HG03095 (cell line): ENCODE data around the gene DYNLT1.
A peak's percentile ranks its signal among the peaks of the same experiment; 100 is the strongest.
"Not testable (repeated sequence)": the region's sequence is repeated elsewhere in the genome, so short reads cannot be mapped to it uniquely, and the experiment has no call there.

Experiments used
- ATAC-seq: cut with Tn5 transposase; IDR thresholded peaks from one replicate; pipeline ENCODE4 v1.9.1; 2021; ENCODE audit warnings: moderate library complexity; ENCODE audit not compliant: unreplicated experiment

DYNLT1 gene

GRCh38 chr6:158663625-158664165, 19.2 kb upstream of the DYNLT1 start:
- ATAC-seq = no peak

DNA sequence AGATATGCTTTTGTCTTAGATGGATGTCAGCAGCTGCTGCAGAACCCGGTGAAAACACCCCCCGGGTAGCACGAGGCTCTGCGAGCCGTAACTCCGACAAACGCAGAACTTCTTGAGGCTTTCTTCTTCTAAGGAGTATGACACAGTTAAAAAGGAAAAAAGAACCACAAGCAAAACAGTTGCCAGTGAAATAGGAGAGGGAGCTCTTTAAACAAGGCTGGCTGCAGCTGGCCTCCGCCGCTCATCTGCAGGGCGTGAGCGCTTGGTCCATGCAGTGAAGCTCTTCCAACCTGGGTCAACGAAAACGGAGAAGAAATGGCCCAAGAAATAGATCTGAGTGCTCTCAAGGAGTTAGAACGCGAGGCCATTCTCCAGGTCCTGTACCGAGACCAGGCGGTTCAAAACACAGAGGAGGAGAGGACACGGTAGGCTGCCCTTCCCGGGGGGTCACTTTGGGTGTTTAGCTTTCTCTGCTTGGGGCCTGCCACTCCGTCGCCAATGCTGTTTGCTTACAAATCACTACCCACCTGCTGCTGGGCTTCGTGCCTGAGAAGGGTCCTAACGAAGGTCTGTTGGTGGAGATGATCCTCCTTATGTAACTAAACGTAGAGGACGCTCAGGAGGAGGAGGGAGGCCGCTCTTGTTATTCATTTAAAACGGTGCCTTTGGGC, 18.5 kb upstream of the DYNLT1 start:
- ATAC-seq = no peak

GRCh38 chr6:158662607-158662953, 18.0 kb upstream of the DYNLT1 start:
- ATAC-seq = no peak

DNA sequence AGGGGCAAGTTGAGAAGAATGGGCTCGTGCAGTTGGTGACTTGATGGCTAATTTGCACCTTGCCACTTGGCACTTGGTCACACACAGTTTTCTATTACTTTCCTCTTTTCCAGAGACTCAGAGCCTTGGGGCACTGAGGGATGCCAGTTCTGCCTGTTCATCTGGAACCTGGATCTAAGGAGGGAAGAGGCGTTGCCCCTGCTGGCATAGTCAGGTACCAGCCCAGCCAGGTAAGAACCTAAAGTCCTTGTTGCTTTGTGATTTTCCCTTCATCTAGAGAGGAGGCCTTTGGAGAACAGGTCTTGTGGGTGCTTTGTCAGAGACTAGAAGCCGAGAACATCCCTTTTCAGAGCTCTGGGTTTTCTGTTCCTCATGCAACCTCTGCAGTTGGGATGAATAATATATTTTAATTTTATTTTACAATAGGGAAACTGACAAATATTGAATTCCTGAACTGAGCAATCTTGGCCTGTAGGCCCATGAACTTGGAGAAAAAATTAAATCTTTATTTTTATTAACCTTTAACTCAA, 16.7 kb upstream of the DYNLT1 start:
- ATAC-seq = no peak

DNA sequence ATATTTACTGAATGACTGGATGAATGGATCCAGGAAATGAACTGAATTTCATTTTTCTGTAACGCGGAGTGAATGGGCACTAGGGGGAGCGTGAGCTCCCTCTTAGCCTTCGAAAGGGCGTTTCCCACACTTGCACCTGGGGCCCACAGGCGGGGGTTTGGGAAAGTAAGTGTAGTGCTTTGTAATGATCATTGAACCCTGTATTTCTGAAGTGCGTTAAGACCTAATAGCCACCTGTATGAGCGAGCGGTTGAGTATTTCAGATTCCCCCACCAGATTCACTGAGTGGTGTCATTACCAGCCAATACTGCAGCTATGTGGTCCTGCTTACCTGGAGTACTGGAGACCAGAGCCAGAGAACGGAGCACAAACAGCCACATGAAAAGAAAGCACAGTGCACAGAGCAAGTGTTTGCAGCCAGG, 15.8 kb upstream of the DYNLT1 start:
- peak; percentile 59 for ATAC-seq

DNA sequence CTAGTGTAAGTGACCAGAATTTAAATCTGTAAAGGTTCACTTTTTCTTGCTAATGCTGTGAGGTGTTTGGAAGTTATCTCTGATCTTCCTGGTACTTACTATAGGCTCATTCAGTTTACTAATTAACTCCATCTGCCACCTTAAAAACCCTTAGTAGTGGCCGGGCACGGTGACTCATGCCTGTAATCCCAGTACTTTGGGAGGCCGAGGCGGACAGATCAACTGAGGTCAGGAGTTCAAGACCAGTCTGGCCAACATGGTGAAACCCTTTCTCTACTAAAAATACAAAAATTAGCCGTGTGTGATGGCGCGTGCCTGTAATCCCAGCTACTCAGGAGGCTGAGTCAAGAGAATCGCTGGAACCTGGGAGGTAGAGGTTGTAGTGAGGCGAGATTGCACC, 12.4 kb upstream of the DYNLT1 start:
- not testable (repeated sequence) for ATAC-seq

GRCh38 chr6:158655569-158656450, 11.3 kb upstream of the DYNLT1 start:
- no peak for ATAC-seq

GRCh38 chr6:158654960-158655489, 10.5 kb upstream of the DYNLT1 start:
- ATAC-seq = no peak

- ATAC-seq = no peak
These were observed 10.0 kb upstream of the DYNLT1 start for GRCh38 chr6:158654498-158654897.

DNA sequence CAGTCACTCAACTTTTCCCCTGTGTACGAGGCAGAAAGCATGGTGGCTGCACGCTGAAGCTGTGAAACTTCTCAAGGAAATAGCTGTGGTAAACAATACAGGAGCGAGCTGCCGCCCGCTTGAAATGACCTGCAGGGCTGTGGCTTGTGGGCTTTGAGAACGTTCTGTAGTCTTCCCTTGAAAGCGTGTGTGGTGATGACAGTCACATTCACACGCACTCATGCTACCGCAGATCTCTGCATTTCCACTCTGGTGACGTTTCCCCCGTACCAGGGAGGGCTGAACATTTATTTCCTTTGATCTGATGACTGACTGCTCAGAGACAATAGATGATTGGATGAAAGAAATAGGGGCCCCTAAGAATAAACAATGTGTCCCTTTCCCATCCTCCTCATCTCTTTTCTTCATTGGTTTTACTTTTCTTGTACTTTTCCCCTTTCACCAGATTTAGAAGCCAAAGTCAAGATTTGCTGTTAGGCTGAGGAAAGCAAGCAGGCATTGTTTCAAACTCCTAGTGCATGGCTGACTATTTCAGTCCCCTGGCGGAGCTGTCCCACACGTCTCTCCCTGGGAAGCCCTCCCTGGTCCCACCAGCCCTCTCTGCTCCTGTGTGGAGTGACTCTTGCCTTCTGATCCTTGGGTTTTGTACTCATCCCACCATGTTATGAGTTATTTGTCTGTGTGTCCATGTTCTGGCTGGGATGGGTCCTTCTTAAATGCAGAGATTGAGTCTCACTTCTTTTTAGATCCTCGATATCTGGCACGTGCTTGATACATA, 9.2 kb upstream of the DYNLT1 start:
- peak; percentile 41 for ATAC-seq

DNA sequence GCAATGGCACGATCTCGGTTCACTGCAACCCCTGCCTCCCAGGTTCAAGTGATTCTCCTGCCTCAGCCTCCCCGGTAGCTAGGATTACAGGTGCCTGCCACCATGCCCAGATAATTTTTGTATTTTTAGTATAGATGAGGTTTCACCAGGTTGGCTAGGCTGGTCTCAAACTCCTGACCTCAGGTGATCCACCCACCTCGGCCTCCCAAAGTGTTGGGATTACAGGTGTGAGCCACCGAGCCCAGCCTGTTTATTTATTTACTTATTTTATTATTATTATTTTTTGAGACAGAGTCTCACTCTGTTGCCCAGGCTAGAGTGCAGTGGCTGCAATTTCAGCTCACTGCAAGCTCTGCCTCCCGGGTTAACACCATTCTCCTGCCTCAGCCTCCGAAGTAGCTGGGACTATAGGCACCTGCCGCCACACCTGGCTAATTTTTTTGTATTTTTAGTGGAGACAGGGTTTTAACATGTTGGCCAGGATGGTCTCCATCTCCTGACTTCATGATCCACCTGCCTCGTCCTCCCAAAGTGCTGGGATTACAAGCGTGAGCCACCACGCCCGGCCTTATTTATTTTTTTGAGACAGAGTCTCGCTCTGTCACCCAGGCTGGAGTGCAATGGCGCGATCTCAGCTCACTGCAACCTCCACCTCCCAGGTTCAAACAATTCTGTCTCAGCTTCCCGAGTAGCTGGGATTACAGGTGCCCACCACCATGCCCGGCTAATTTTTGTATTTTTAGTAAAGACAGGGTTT, 7.6 kb upstream of the DYNLT1 start:
- ATAC-seq = not testable (repeated sequence)

DNA sequence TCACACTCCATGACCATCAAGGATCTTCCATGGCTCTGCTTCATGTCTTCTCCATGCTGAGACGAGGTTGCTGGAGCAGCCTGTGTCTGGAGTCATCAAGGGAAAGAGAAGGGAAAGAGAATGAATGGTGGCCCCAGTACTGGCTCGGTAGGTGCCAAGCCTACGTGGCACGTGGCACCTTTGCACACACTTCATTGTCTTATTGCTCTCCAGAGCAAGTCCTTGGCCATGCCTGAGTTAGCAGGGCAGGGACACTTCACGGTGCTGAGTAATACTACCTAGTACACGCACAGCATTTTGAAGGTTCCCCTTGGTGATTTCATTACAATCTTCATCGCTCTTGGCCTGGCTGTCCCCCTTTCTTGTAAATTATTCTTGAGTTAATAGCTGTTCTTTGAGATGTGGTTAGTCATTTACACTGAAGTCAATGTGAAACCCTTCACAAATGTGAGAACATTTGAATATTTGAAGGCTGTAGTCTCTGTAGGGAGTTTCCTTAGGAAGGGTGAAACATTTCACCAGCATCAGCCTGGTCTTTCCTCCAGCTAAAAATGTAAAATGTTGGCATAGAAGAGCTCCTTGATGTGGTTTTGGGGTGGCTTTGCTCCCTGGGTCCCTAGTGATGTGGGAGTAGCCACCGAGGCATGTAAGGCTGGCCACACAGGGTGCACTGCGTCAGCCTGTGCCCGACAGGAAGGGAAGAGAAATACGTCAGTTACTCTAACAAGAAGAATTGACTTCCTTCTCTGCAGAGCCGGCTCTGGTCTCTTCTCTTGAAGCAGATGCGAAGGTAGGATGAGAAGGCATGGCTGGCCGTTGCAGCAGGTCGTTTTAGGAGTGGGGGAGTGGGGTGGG, 5.0 kb upstream of the DYNLT1 start, which contains the start of gene SYTL3:
Gene SYTL3, plus strand, starts transcription at position 766 of the 855 bp plus-strand sequence. CDS start 13,215 bp downstream, outside the sequence.
- peak; percentile 45 for ATAC-seq

- ATAC-seq = peak; percentile 32
These were observed 4.2 kb upstream of the DYNLT1 start for GRCh38 chr6:158648682-158649131.

DNA sequence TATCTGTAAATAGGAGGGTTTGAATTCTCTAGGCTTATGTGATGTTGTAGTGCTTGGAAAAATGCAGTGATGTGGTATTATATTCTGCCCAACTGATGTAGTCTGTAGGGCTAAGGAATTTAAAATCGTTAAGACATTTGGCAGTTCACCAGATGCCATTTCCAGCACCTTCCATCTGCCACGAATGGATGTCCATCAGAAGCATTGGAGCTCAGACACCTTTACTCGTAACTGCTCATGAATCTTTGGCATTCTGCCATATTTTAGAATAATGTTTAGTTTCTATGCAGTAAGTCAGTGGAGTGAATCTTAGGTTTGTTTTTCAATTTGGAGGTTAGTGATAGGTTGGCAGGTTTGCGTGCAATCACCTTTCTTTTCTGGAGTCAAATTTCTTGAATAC, 3.0 kb upstream of the DYNLT1 start:
- ATAC-seq = no peak

DNA sequence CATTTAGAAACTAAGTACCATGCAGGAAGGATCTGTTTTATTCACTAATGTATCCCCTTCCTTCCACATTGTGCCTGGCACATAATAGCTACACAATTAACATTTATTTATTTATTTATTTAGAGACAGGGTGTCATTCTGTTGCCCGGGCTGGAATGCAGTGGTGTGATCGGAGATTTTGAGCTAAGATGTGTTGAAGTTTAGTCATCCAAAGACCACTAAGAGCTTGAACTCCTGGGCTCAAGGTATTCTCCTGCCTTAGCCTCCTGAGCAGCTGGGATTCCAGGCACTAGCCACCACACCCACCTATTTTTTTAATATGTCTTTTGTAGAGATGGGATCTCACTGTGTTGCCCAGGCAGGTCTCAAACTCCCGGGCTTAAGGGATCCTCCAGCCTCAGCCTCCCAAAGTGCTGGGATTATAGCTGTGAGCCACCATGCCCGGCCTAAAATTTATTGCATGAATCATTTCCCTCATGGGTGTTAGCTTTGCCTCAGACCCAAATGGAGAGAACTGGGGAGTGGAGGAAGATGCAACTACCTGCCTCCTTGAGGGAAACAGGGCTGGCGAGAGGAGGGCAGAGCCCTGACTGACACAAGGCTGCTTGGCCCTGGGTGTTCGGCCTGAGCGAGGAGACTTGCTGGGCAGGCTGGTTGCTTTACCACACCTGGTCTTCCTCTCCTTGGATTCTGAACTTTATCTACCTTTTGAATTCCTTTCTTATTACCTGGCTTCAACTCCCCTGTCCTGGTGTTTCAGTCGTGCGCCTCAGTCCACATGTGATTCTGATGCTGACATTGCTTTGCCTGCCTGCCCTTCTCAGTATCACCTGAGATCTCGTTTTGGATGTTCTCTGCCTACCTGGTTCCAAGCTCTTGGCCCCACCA, 1.7 kb upstream of the DYNLT1 start:
- no peak for ATAC-seq

- ATAC-seq = no peak
These were observed 800 bp upstream of the DYNLT1 start for GRCh38 chr6:158645064-158646022.

DNA sequence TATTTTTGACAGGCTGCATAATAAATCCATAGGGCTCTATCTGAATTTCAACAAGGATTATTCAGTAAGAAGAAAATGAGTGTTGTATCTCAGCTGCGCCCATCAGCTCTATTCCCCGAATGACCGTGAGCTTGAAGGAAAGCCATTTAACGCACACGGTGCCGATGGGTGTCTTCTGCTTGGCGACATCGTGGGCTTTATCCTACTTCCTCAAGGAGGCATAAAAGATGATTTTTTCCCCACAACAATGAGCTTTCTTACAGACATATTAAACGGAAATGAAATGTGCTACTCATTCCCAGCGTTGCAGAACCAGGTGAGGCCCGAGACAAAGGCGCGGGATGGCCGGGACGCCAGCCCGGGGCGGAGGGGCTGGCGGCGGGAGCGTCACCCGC, 710 bp downstream of the DYNLT1 start:
- no peak for ATAC-seq
